H9 (cell line): ENCODE measurements around the gene AKR7A2. TPM values are rescaled to one million over a fixed set of nuclear protein-coding genes. Genes with fewer than 3 reads are reported as not detected.

Experiments
- DNase-seq: peaks from one replicate; pipeline ENCODE4 v3.0.0-alpha.2; 2017
- H2AFZ ChIP-seq: one replicate; pipeline ENCODE4 v1.6.1; 2013; ENCODE audit warnings: mild to moderate bottlenecking, low read length, control low read depth, moderate library complexity
- H2AK5ac ChIP-seq: 2 replicates; pipeline ENCODE4 v1.6.1; 2013; ENCODE audit warnings: low read length, control low read depth, mixed read lengths; ENCODE audit not compliant: insufficient read length
- H2BK120ac ChIP-seq: one replicate; pipeline ENCODE4 v1.6.1; 2013; ENCODE audit warnings: low read depth, mild to moderate bottlenecking, low read length, control low read depth, inconsistent platforms; ENCODE audit not compliant: poor library complexity, severe bottlenecking
- H2BK12ac ChIP-seq: 2 replicates; pipeline ENCODE4 v1.6.1; 2013; ENCODE audit warnings: low read length, control low read depth, mixed read lengths, low read depth; ENCODE audit not compliant: insufficient read length
- H2BK15ac ChIP-seq: 2 replicates; pipeline ENCODE4 v1.6.1; 2013; ENCODE audit warnings: low read depth, low read length, control low read depth
- H2BK20ac ChIP-seq: one replicate; pipeline ENCODE4 v1.6.1; 2013; ENCODE audit warnings: low read depth, mild to moderate bottlenecking, low read length, control low read depth, inconsistent platforms; ENCODE audit not compliant: poor library complexity, severe bottlenecking
- H2BK5ac ChIP-seq: 2 replicates; pipeline ENCODE4 v1.6.1; 2013; ENCODE audit warnings: low read length, control low read depth, mixed read lengths; ENCODE audit not compliant: insufficient read length
- H3K14ac ChIP-seq: 2 replicates; pipeline ENCODE4 v1.6.1; 2013; ENCODE audit warnings: low read length, control low read depth; ENCODE audit not compliant: insufficient read depth
- H3K18ac ChIP-seq: 2 replicates; pipeline ENCODE4 v1.6.1; 2013; ENCODE audit warnings: low read depth, mild to moderate bottlenecking, mixed read lengths, low read length, control low read depth; ENCODE audit not compliant: insufficient read length
- H3K23ac ChIP-seq: 2 replicates; pipeline ENCODE4 v1.6.1; 2013; ENCODE audit warnings: low read length, control low read depth, mixed read lengths, low read depth; ENCODE audit not compliant: insufficient read length
- H3K23me2 ChIP-seq: 2 replicates; pipeline ENCODE4 v1.6.1; 2013; ENCODE audit warnings: low read depth, mild to moderate bottlenecking, mixed read lengths, low read length, control low read depth; ENCODE audit not compliant: insufficient read length, poor library complexity, severe bottlenecking
- H3K27ac ChIP-seq: 2 replicates; pipeline ENCODE4 v1.5.1; 2013; ENCODE audit warnings: low read length, control low read depth, mixed read lengths, low read depth; ENCODE audit not compliant: insufficient read length
- H3K27me3 ChIP-seq: 2 replicates; pipeline ENCODE4 v1.6.1; 2013; ENCODE audit warnings: low read length, control low read depth, inconsistent platforms; ENCODE audit not compliant: insufficient read depth
- H3K4ac ChIP-seq: 2 replicates; pipeline ENCODE4 v1.6.1; 2013; ENCODE audit warnings: low read depth, mild to moderate bottlenecking, control low read depth, inconsistent platforms, low read length, moderate library complexity
- H3K4me1 ChIP-seq: 2 replicates; pipeline ENCODE4 v1.6.1; 2013; ENCODE audit warnings: low read length, control low read depth, inconsistent platforms; ENCODE audit not compliant: insufficient read depth
- H3K4me2 ChIP-seq: 2 replicates; pipeline ENCODE4 v1.6.1; 2013; ENCODE audit warnings: low read length, control low read depth, mixed read lengths; ENCODE audit not compliant: insufficient read length, insufficient read depth
- H3K56ac ChIP-seq: 2 replicates; pipeline ENCODE4 v1.6.1; 2013; ENCODE audit warnings: low read depth, mild to moderate bottlenecking, mixed read lengths, low read length, control low read depth; ENCODE audit not compliant: insufficient read length
- H3K79me1 ChIP-seq: 2 replicates; pipeline ENCODE4 v1.6.1; 2013; ENCODE audit warnings: low read depth, mild to moderate bottlenecking, moderate library complexity, low read length, control low read depth, inconsistent platforms; ENCODE audit not compliant: insufficient read depth, poor library complexity, severe bottlenecking
- H3K79me2 ChIP-seq: 2 replicates; pipeline ENCODE4 v1.6.1; 2013; ENCODE audit warnings: low read length, control low read depth, inconsistent platforms; ENCODE audit not compliant: insufficient read depth
- H3K9ac ChIP-seq: 2 replicates; pipeline ENCODE4 v1.6.1; 2013; ENCODE audit warnings: low read length, control low read depth, mixed read lengths; ENCODE audit not compliant: insufficient read length; ENCODE audit errors: extremely low read depth
- H3K9me3 ChIP-seq: one replicate; pipeline ENCODE4 v1.6.1; 2013; ENCODE audit warnings: low read depth, low read length, inconsistent platforms; ENCODE audit not compliant: control insufficient read depth
- H3T11ph ChIP-seq: one replicate; pipeline ENCODE4 v1.6.1; 2013; ENCODE audit warnings: mild to moderate bottlenecking, low read length, control low read depth, inconsistent platforms
- H4K20me1 ChIP-seq: one replicate; pipeline ENCODE4 v1.6.1; 2013; ENCODE audit not compliant: control insufficient read depth, insufficient read length, insufficient read depth
- H4K5ac ChIP-seq: 2 replicates; pipeline ENCODE4 v1.6.1; 2013; ENCODE audit warnings: low read depth, mild to moderate bottlenecking, mixed read lengths, low read length, control low read depth; ENCODE audit not compliant: insufficient read length
- H4K8ac ChIP-seq: replicated peaks from 2 replicates; pipeline ENCODE4 v1.6.1; 2013; ENCODE audit warnings: low read length, control low read depth, mixed read lengths, low read depth; ENCODE audit not compliant: insufficient read length
- H4K91ac ChIP-seq: 2 replicates; pipeline ENCODE4 v1.6.1; 2013; ENCODE audit warnings: low read depth, mild to moderate bottlenecking, moderate library complexity, mixed read lengths, low read length, control low read depth; ENCODE audit not compliant: insufficient read length
- H3K27ac Mint-ChIP-seq, 3 experiments: 2 replicates in 2 of 3; 3 replicates in 1 of 3; pipeline ENCODE4 v1.8.0; 2020 to 2021; ENCODE audit warnings: mixed read lengths in 3 of 3, mild to moderate bottlenecking in 1 of 3, moderate library complexity in 1 of 3
- H3K27me3 Mint-ChIP-seq: 2 replicates; pipeline ENCODE4 v1.8.0; 2021; ENCODE audit warnings: low read depth, mild to moderate bottlenecking, moderate library complexity, mixed read lengths
- H3K36me3 Mint-ChIP-seq, 3 experiments: 2 replicates in 2 of 3; 3 replicates in 1 of 3; pipeline ENCODE4 v1.8.0; 2020 to 2021; ENCODE audit warnings: low read depth in 3 of 3, mixed read lengths in 3 of 3; ENCODE audit not compliant: insufficient read depth in 1 of 3
- H3K4me1 Mint-ChIP-seq, 2 experiments: 2 replicates each; pipeline ENCODE4 v1.8.0; 2020; ENCODE audit warnings: mixed read lengths in 2 of 2
- H3K4me3 Mint-ChIP-seq, 2 experiments: 2 replicates in 1 of 2; 3 replicates in 1 of 2; pipeline ENCODE4 v1.8.0; 2020 to 2021; ENCODE audit warnings: mild to moderate bottlenecking in 2 of 2, mixed read lengths in 2 of 2, moderate library complexity in 1 of 2
- H3K9me3 Mint-ChIP-seq, 2 experiments: 2 replicates in 1 of 2; 3 replicates in 1 of 2; pipeline ENCODE4 v1.8.0; 2020; ENCODE audit warnings: mild to moderate bottlenecking in 2 of 2, mixed read lengths in 2 of 2, moderate library complexity in 1 of 2
- CTCF ChIP-seq: fragments of 200-600 bp; sonication (generic); conservative IDR thresholded peaks from 3 replicates; pipeline ENCODE4 v1.8.0; 2021; ENCODE audit warnings: antibody characterized with exemption, mild to moderate bottlenecking
- WGBS: extraction: QIAGEN DNeasy Blood & Tissue Kit; methylation state at CpG from one replicate; pipeline ENCODE4 v1.1.7; 2013; ENCODE audit warnings: missing lambda C conversion rate, low lambda C conversion rate, mixed read lengths; ENCODE audit not compliant: insufficient read length; ENCODE audit errors: extremely low coverage; 5-methylcytosine and 5-hydroxymethylcytosine counted together
- total RNA-seq: library from RNA; stranded (reverse); gene quantifications from 2 replicates; pipeline ENCODE4 v1.2.1, GENCODE V29; 2021

The AKR7A2 gene
- total RNA-seq, 1 experiment from 2014 or later = 50.3 TPM

GRCh38 chr1:19255288-19255687, 56.7 kb downstream of the AKR7A2 start:
- H3K79me2 ChIP-seq = peaks cover 45% of the 10 kb centered on the region
- H3K9me3 Mint-ChIP-seq = no peaks in the 10 kb centered on the region
- H4K91ac ChIP-seq = no peak overlapping the region
- H3K4me3 Mint-ChIP-seq = no peak overlapping the region
- no peak overlapping the region for H2BK5ac ChIP-seq
- no peak overlapping the region for H3K14ac ChIP-seq
- H3K27ac Mint-ChIP-seq = no peak overlapping the region
- no peak overlapping the region for H3K23ac ChIP-seq
- H3K4me1 ChIP-seq = peaks cover 4% of the 10 kb centered on the region; the same call in 1 of the 2 replicates
- no peak overlapping the region for H4K5ac ChIP-seq
- H2BK20ac ChIP-seq = no peak overlapping the region
- H2BK12ac ChIP-seq = no peak overlapping the region
- H3K18ac ChIP-seq = no peak overlapping the region
- H3K27me3 ChIP-seq = no peaks in the 10 kb centered on the region
- H3K36me3 Mint-ChIP-seq = peaks cover 38 to 69% (median 54%) of the 10 kb centered on the region in 3 experiments; a peak in 6 of 7 replicates
- H3K23me2 ChIP-seq = peaks cover 7% of the 10 kb centered on the region
- H4K8ac ChIP-seq = no peak overlapping the region
- no peaks in the 10 kb centered on the region for H3K9me3 ChIP-seq
- no peak overlapping the region for H2AK5ac ChIP-seq
- no peak overlapping the region for H3K4me2 ChIP-seq
- no peak overlapping the region for H3K27ac ChIP-seq
- peaks cover 18 to 20% of the 10 kb centered on the region in 2 experiments for H3K4me1 Mint-ChIP-seq
- H3T11ph ChIP-seq = no peak overlapping the region
- DNase-seq = no peak
- H3K9ac ChIP-seq = no peak overlapping the region
- no peak overlapping the region for H2BK15ac ChIP-seq
- H4K20me1 ChIP-seq = no peaks in the 10 kb centered on the region
- no peaks in the 10 kb centered on the region for H3K27me3 Mint-ChIP-seq
- no peak overlapping the region for H2AFZ ChIP-seq
- H2BK120ac ChIP-seq = no peak overlapping the region
- H3K4ac ChIP-seq = no peak overlapping the region
- WGBS = no CpG with 5 or more reads among the region's 4 CpGs
- peaks cover 8% of the 10 kb centered on the region for H3K79me1 ChIP-seq
- no peak overlapping the region for H3K56ac ChIP-seq
- no peak for TF ChIP-seq CTCF
